K562 (cell line): ENCODE measurements around the gene EPB41L4A. TPM values are rescaled to one million over a fixed set of nuclear protein-coding genes. Genes with fewer than 3 reads are reported as not detected.
A peak's percentile ranks its signal among the peaks of the same experiment; 100 is the strongest.

Source experiments
- ATAC-seq: fragments of 200-7000 bp; cut with Tn5 transposase; 3 replicates; pipeline ENCODE4 v1.9.1; 2020; ENCODE audit warnings: moderate library complexity
- BruUV-seq: library from RNA; stranded (reverse); fragments of 400-500 nt; replicated peaks from 2 replicates; lab custom pipeline; 2021; lab: Mats Ljungman, UMichigan
- CTCF ChIA-PET: fragments of 300-600 bp; formaldehyde crosslinking; extraction: SDS; loops from one replicate; lab custom pipeline; 2021; ENCODE audit warnings: low intra/inter-chr PET ratio; lab: Yijun Ruan, JAX
- POLR2A ChIA-PET: fragments of 300-600, 350-650 bp; sonication (Branson Sonifier 250); formaldehyde crosslinking; extraction: SDS; loops from one replicate; lab custom pipeline; 2021; ENCODE audit warnings: antibody characterized with exemption, inconsistent platforms; lab: Yijun Ruan, JAX
- DNase-seq, 4 experiments: peaks; one replicate each; pipeline versions ENCODE4 v3.0.0 to v3.0.0-alpha.2; 2011 to 2018; ENCODE audit warnings: low spot score in 3 of 4, mixed read lengths in 3 of 4; ENCODE audit errors: extremely low read depth in 1 of 4
- FAIRE-seq: peaks from 2 replicates; lab custom pipeline; 2011; peaks lifted over from hg19 to GRCh38; lab: Jason Lieb, UNC
- H2AFZ ChIP-seq: 2 replicates; pipeline ENCODE4 v1.6.0; 2011; ENCODE audit warnings: low read depth, low read length, control low read depth, inconsistent platforms
- H3K27ac ChIP-seq: fragments of 200-600 bp; 3 replicates; pipeline ENCODE4 v1.8.0; 2011; ENCODE audit warnings: low read depth, mild to moderate bottlenecking, control low read depth, inconsistent platforms, low read length, moderate library complexity, mixed read lengths; ENCODE audit errors: extremely low read depth
- H3K27me3 ChIP-seq, 2 experiments: fragments of 300-600 bp in 1 of 2; 2 replicates in 1 of 2; 3 replicates in 1 of 2; pipeline versions ENCODE4 v1.6.0 to v1.8.0; 2011; ENCODE audit warnings: inconsistent platforms in 2 of 2, low read length in 2 of 2, mild to moderate bottlenecking in 1 of 2, mixed read lengths in 1 of 2, moderate library complexity in 1 of 2; ENCODE audit not compliant: control insufficient read depth in 2 of 2, insufficient read depth in 2 of 2
- H3K36me3 ChIP-seq: fragments of 300-600 bp; 3 replicates; pipeline ENCODE4 v1.8.0; 2011; ENCODE audit warnings: mild to moderate bottlenecking, low read length, inconsistent platforms; ENCODE audit not compliant: control insufficient read depth, insufficient read depth
- H3K4me1 ChIP-seq, 2 experiments: fragments of 200-600 bp in 1 of 2; replicated peaks in 1 of 2; 2 replicates in 1 of 2; 3 replicates in 1 of 2; pipeline versions ENCODE4 v1.5.1 to v1.8.0; 2011; ENCODE audit warnings: inconsistent platforms in 2 of 2, low read length in 2 of 2, mild to moderate bottlenecking in 1 of 2, mixed read lengths in 1 of 2, moderate library complexity in 1 of 2; ENCODE audit not compliant: control insufficient read depth in 2 of 2, insufficient read depth in 2 of 2
- H3K4me2 ChIP-seq: 2 replicates; pipeline ENCODE4 v1.6.1; 2011; ENCODE audit warnings: low read length, control low read depth, inconsistent platforms, mixed read lengths; ENCODE audit not compliant: insufficient read depth
- H3K4me3 ChIP-seq: fragments of 200-600 bp; sonication (generic), shearing (Covaris generic); 2 replicates; pipeline ENCODE4 v1.5.1; 2016; ENCODE audit warnings: control low read depth, inconsistent platforms
- H3K79me2 ChIP-seq: fragments of 200-600 bp; 3 replicates; pipeline ENCODE4 v1.8.0; 2011; ENCODE audit warnings: low read length, inconsistent platforms; ENCODE audit not compliant: control insufficient read depth, insufficient read depth
- H3K9ac ChIP-seq, 2 experiments: 2 replicates each; pipeline versions ENCODE4 v1.6.0 to v1.6.1; 2011; ENCODE audit warnings: low read depth in 2 of 2, low read length in 2 of 2, control low read depth in 1 of 2, inconsistent platforms in 1 of 2, mild to moderate bottlenecking in 1 of 2, mixed read lengths in 1 of 2; ENCODE audit not compliant: insufficient read depth in 1 of 2
- H3K9me1 ChIP-seq: one replicate; pipeline ENCODE4 v1.6.0; 2011; ENCODE audit warnings: inconsistent platforms, mild to moderate bottlenecking, low read length, moderate library complexity; ENCODE audit not compliant: control insufficient read depth, insufficient read depth
- H3K9me3 ChIP-seq: replicated peaks from 2 replicates; pipeline ENCODE4 v1.5.1; 2011; ENCODE audit warnings: low read depth, low read length, inconsistent platforms; ENCODE audit not compliant: control insufficient read depth, insufficient read depth
- H4K20me1 ChIP-seq: replicated peaks from 2 replicates; pipeline ENCODE4 v1.6.1; 2011; ENCODE audit warnings: low read length, inconsistent platforms, mixed read lengths; ENCODE audit not compliant: control insufficient read depth, insufficient read depth
- CHD7 ChIP-seq: fragments of 200-600 bp; sonication (generic); IDR thresholded peaks from one replicate; pipeline ENCODE4 v1.6.1; 2012; ENCODE audit warnings: mild to moderate bottlenecking, low read depth, low read length, inconsistent platforms
- DNMT1 ChIP-seq: fragments of 450-650 bp; IDR thresholded peaks from 2 replicates; pipeline ENCODE4 v1.6.1; 2016; ENCODE audit warnings: antibody characterized with exemption, mild to moderate bottlenecking
- FOXJ2 ChIP-seq: fragments of 200-800 bp; sonication (Bioruptor generic); IDR thresholded peaks from 2 replicates; pipeline ENCODE4 v1.6.1; 2016; ENCODE audit warnings: missing genetic modification characterization, missing compliant biosample characterization
- FOXK2 ChIP-seq, 2 experiments: fragments of 450-650 bp; IDR thresholded peaks in 1 of 2; conservative IDR thresholded peaks in 1 of 2; 2 replicates each; pipeline ENCODE4 v1.6.1; 2016; ENCODE audit warnings: low read depth in 2 of 2, mild to moderate bottlenecking in 1 of 2
- GTF2B ChIP-seq: IDR thresholded peaks from 2 replicates; pipeline ENCODE4 v1.6.1; 2011; ENCODE audit not compliant: insufficient read length; ENCODE audit errors: extremely low read depth
- MAFK ChIP-seq: IDR thresholded peaks from 2 replicates; pipeline ENCODE4 v1.6.1; 2011; ENCODE audit warnings: low read length, improper control_type of control experiment
- OTX1 ChIP-seq: fragments of 450-650 bp; formaldehyde crosslinking; IDR thresholded peaks from 2 replicates; pipeline ENCODE4 v1.4.0; 2022; ENCODE audit warnings: mild to moderate bottlenecking
- POLR2A ChIP-seq: fragments of 450-650 bp; conservative IDR thresholded peaks from 2 replicates; pipeline ENCODE4 v1.6.1; 2016
- ZNF121 ChIP-seq: sonication (generic); formaldehyde crosslinking; conservative IDR thresholded peaks from 2 replicates; pipeline ENCODE4 v1.8.0; 2022; ENCODE audit warnings: missing genetic modification reagents
- WGBS: fragments of 100-300 bp; shearing (Covaris generic); methylation state at CpG from one replicate; pipeline ENCODE4 v1.1.6; 2016; ENCODE audit warnings: low coverage, mixed read lengths; ENCODE audit not compliant: insufficient coverage; ENCODE audit errors: missing lambda C conversion rate; 5-methylcytosine and 5-hydroxymethylcytosine counted together
- in situ Hi-C: fragments of 300-500 bp; cut with MboI; formaldehyde crosslinking; loops from 4 replicates; pipeline ENCODE4 v1.15.0; 2018; ENCODE audit warnings: inconsistent platforms, mixed read lengths
- intact Hi-C: fragments of 100-400 bp; cut with micrococcal nuclease; formaldehyde crosslinking; loops from 2 replicates; pipeline ENCODE4 v1.14.2; 2022
- polyA plus RNA-seq, 8 experiments: library from polyadenylated mRNA; depleted of rRNA in 4 of 8; stranded (reverse) in 5 of 8; unstranded in 3 of 8; fragments of >200 nt; fragmentation: Nextera tagmentation in 2 of 8; fragmentation: Illumina TruSeq in 1 of 8; extraction: Ambion mirVana in 2 of 8; extraction: Trizol in 1 of 8; gene quantifications; 2 replicates each; pipeline versions ENCODE4 v1.2.1 to v1.2.3, GENCODE V29; 2011 to 2014; ENCODE audit warnings: inconsistent platforms in 1 of 8, missing spikeins in 1 of 8
- total RNA-seq, 7 experiments: library from RNA; depleted of rRNA in 6 of 7; stranded (reverse); fragments of >200 nt in 6 of 7; fragmentation: Illumina TruSeq in 2 of 7; extraction: Trizol in 2 of 7; gene quantifications; 2 replicates each; pipeline versions ENCODE4 v1.2.1 to v1.2.3, GENCODE V29; 2011 to 2021; ENCODE audit warnings: low replicate concordance in 1 of 7

EPB41L4A gene
- total and polyA plus RNA-seq, 9 of the 15 experiments (the other 6 are each of a cell fraction or from before 2014, with no cell fraction given): 0.04 to 0.35 (median 0.12) TPM; not detected in 3

- Histone ChIP-seq H3K9me1 (peaks cover 6% of the 10 kb centered on the region), H3K4me2 (0 out of 2 replicates have a peak overlapping the region, but pooled peaks have one; percentile 95), H2AFZ (no peak overlapping the region), H3K4me3 (no peak overlapping the region), H3K79me2 (peaks cover 27% of the 10 kb centered on the region), H3K27me3 (no peaks in the 10 kb centered on the region), H4K20me1 (no peaks in the 10 kb centered on the region), H3K36me3 (peaks cover 59% of the 10 kb centered on the region), H3K9me3 (no peaks in the 10 kb centered on the region), H3K9ac (peak overlapping the region in 1 of 2 experiments; percentile 95; a peak in 1 of 4 replicates), H3K27ac (no peak overlapping the region), H3K4me1 (peaks cover 0 to 9% of the 10 kb centered on the region in 2 experiments; a peak in 2 of 5 replicates)
- TF ChIP-seq ZNF121 (CRISPR knock-in tag) (no peak), DNMT1 (no peak), CHD7 (no peak), FOXJ2 (tag) (no peak), GTF2B (no peak), OTX1 (CRISPR knock-in tag) (0 out of 2 replicates have a peak, but pooled peaks have one; percentile 28), FOXK2 (conservative IDR thresholded peaks at IDR 0.05 in 1 of 2, IDR thresholded peaks at IDR 0.05 in 1 of 2; ENCODE audit: low read depth in 2 of 2) (no peak), POLR2A (peak; percentile 56; the same call in 1 of the 2 replicates), MAFK (no peak)
- intact Hi-C loops: no loop called here
- WGBS: 82% methylated on average over 1 of the region's 1 CpG
- no TSS peak for BruUV-seq
- ATAC-seq: no peak
- no peak for FAIRE-seq
- ChIA-PET POLR2A (no interaction called here), CTCF (no interaction called here)
- in situ Hi-C loops: no loop called here
- DNase-seq: no peak
These were observed 255.6 kb downstream of the EPB41L4A start for GRCh38 chr5:112163435-112163834.
